Stimulated activated naive CD8-positive, alpha-beta T cell treated with anti-CD3 and anti-CD28 coated beads, Interleukin-15, amount 100 ng/mL, for 72 hours (primary cell): ENCODE data around the gene BCAR1.
"Not testable (repeated sequence)": the region's sequence is repeated elsewhere in the genome, so short reads cannot be mapped to it uniquely, and the experiment has no call there.

Source experiments
- ATAC-seq: fragments of 150-1000 bp; cut with Tn5 transposase; 2 replicates; pipeline ENCODE4 v1.10.0; 2021; ENCODE audit warnings: mild to moderate bottlenecking, moderate library complexity
- DNase-seq, 2 donors: peaks; one replicate each; pipeline ENCODE4 v3.0.0; 2021 to 2022
- H3K27ac Mint-ChIP-seq, 2 donors: one replicate each; pipeline ENCODE4 v1.8.0; 2022; ENCODE audit warnings: mild to moderate bottlenecking in 2 of 2, mixed read lengths in 2 of 2, moderate library complexity in 2 of 2
- H3K27me3 Mint-ChIP-seq: one replicate; pipeline ENCODE4 v1.8.0; 2022; ENCODE audit warnings: mixed read lengths
- H3K4me1 Mint-ChIP-seq: one replicate; pipeline ENCODE4 v1.8.0; 2022; ENCODE audit warnings: mild to moderate bottlenecking, mixed read lengths
- H3K4me3 Mint-ChIP-seq, 2 donors: one replicate each; pipeline ENCODE4 v1.8.0; 2022; ENCODE audit warnings: mild to moderate bottlenecking in 2 of 2, mixed read lengths in 2 of 2, moderate library complexity in 1 of 2
- H3K9me3 Mint-ChIP-seq, 2 donors: one replicate each; pipeline ENCODE4 v1.8.0; 2022; ENCODE audit warnings: mixed read lengths in 2 of 2

BCAR1 gene

DNA sequence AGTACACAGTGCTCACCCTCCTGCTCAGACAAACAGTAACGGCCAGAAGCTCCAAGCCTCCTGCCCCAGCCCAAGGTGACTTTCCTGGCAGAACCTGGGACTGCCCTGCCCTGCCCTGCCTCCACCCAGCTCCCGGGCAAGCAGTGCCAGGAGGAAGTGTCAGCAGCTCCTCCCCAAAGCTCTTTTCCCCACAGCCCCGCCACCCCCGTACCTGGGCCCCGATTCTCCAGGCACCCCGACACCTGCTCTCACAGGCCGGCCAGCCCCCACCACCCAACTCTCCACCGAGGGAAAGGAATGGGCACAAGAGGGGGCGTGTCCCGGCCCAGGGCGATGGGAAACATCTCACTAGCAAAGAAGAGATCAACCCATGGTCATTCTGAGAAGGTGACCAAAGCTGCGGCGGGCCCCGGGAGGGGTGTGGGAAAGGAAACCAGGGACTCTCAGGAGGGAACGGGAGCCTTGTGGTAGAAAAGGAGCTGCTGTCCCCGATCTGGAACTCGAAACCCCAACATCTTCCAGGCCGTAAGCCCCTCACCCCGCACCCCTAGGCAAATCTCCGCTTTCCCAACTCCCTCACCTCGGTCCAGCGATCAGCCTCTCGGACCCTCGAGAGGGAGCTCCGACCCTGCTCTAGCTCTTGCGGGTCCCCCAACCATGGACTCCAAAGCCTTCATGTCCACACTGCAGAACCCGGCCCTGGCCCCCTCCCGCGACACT lies 1.2 kb downstream of the BCAR1 start:
- ATAC-seq (no peak), DNase-seq (no peak)
- H3K4me1 Mint-ChIP-seq, result peaks cover 16% of the 10 kb centered on the region
- H3K27ac Mint-ChIP-seq, result no peak overlapping the region
- H3K27me3 Mint-ChIP-seq, result peaks cover 92% of the 10 kb centered on the region
- H3K4me3 Mint-ChIP-seq, result peak overlapping the region; percentile 29 to 42
- no peaks in the 10 kb centered on the region for H3K9me3 Mint-ChIP-seq

DNA sequence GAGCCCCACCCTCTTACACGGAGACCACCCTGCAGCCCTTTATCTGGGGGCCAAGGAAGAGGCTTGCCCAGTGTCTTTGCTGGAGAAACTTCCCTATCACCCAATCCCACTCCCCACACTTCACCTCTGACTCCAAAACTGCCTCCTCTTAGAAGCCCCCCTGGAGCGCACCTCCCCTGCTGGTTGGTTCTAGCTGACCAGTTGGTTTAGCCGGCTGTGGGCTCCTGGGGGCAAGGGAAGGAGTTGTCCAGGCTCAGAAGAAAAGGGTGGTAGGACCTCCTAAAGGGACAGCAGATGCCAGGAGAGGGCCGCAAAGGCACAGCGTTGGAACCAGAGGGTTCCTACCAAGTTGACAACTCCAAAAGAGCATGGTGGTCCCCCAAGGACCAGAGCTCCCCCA lies 2.0 kb downstream of the BCAR1 start:
- H3K9me3 Mint-ChIP-seq, result no peaks in the 10 kb centered on the region
- no peak for ATAC-seq
- peaks cover 23% of the 10 kb centered on the region for H3K4me1 Mint-ChIP-seq
- DNase-seq, result no peak
- H3K4me3 Mint-ChIP-seq, result no peak overlapping the region
- H3K27me3 Mint-ChIP-seq, result peaks cover 84% of the 10 kb centered on the region
- no peak overlapping the region for H3K27ac Mint-ChIP-seq

DNA sequence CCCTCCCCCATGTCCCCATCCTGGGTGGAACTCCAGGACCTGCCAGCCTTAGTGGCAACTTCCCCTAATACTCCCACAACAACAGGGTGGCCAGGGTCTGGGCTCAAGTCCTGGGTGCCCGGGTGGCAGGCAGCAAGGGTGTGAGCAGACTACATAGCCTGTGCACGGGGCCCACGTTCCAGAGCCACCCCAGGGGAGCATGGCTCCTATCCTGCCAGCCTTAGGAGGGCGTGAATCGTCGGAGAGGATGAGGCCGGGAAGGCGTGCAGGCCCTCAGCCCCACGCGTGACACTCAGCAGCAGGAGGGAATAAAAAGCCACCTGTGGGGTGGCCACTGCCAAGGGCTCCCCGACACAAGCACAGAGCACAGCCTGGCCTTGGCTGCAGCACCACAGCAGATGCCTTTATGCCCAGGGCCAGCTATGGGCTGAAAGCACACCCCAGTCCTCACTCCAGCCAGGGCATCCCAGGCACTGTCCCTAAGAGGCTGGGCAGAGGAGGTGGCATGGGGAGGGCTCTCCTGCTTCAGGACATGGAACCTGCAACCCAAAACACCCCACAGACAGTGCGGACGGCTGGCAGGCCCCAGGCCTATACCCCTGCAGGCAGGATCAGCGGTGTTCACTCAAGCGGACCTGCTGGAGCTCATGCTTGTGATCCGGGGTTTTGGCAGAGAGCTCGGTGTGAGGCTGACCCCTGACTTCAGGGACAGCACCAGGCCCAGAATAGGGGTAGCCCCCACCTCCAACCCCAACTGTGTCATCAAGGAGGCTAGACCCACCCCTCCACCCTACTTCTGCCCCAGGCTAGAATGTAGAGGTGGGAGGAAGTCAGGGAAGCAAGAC lies 2.7 kb downstream of the BCAR1 start:
- Mint-ChIP-seq H3K4me1 (peaks cover 27% of the 10 kb centered on the region), H3K9me3 (no peaks in the 10 kb centered on the region), H3K27ac (no peak overlapping the region), H3K4me3 (no peak overlapping the region), H3K27me3 (peaks cover 77% of the 10 kb centered on the region)
- DNase-seq, result no peak
- no peak for ATAC-seq

DNA sequence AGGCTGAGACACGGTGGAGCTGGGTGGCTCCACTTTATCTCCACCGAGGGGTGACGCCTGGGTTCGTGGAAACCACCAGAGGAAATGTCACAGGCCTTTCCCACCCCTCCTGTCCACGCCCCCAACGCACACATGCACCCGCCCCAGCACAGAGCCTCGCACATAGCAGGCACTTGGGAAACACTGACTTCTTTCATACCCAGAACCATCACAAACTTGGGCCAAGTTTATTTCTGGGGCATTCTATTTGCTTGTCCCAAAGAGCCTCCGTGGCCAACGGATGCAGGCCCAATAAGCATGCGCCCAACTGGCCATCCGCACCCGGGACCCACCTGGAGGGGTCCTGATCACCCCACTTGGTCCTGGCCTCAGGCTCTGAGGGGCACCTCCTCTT lies 3.3 kb downstream of the BCAR1 start:
- Mint-ChIP-seq H3K9me3 (no peaks in the 10 kb centered on the region), H3K4me3 (no peak overlapping the region), H3K27ac (no peak overlapping the region), H3K27me3 (peaks cover 71% of the 10 kb centered on the region), H3K4me1 (peaks cover 27% of the 10 kb centered on the region)
- DNase-seq (no peak), ATAC-seq (no peak)

DNA sequence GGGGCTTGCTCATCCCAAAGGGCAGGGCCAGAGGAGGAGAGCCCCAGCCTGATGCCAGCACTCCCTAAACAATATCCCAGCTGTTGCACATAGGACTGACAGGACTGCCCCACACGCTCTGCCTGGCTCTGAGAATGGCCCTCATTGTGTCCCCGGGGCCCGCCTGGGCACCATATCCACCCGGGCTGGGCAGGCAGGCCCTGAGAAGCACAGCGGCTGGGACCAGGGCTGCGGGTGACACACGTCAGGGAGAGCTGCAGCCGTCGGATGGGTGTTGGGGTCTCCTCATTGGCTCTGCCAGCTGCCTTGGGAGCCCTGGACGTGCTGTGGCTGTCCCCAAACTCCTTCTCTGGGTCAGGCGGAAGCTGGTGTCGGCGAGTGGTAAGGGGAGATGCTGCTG lies 4.2 kb downstream of the BCAR1 start:
- DNase-seq, result no peak
- H3K4me1 Mint-ChIP-seq, result peaks cover 27% of the 10 kb centered on the region
- no peak overlapping the region for H3K4me3 Mint-ChIP-seq
- no peak overlapping the region for H3K27ac Mint-ChIP-seq
- no peaks in the 10 kb centered on the region for H3K9me3 Mint-ChIP-seq
- no peak for ATAC-seq
- peaks cover 69% of the 10 kb centered on the region for H3K27me3 Mint-ChIP-seq

DNA sequence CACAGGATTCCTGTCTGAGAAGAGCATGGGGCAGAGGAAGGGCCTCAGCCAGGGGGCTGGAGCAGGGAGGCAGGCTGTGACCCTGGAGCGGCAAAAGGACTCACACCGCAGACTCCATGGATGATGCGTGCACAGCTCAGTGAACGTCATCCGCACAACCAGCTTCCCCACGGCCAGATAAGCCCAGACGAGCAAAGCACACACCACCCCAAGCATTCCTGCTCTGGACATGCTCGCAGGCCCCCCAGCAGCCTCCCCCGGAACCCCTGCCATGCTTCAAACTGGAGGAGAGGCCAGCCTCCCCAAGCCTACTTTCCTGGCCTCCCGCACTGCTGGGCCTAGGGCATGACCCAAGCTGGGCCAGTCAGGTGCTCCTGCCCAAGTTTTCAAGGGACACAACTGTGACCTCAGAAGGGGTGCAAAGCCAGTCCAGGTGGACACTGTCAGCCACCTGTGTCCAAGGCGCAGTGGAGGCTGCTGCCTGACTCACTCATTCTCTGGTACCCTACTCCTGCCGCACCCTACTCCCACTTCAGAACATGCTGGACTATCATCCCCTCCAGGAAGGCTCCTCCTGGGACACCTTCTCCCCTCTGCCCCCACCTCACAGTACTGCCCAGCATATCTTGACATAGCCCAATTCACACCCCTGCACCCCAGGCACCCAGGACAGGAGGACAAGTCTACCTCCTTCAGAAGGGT lies 4.8 kb downstream of the BCAR1 start:
- H3K9me3 Mint-ChIP-seq, result no peaks in the 10 kb centered on the region
- ATAC-seq (no peak), DNase-seq (no peak)
- peaks cover 22% of the 10 kb centered on the region for H3K4me1 Mint-ChIP-seq
- no peak overlapping the region for H3K4me3 Mint-ChIP-seq
- H3K27ac Mint-ChIP-seq, result no peak overlapping the region
- H3K27me3 Mint-ChIP-seq, result peaks cover 66% of the 10 kb centered on the region

DNA sequence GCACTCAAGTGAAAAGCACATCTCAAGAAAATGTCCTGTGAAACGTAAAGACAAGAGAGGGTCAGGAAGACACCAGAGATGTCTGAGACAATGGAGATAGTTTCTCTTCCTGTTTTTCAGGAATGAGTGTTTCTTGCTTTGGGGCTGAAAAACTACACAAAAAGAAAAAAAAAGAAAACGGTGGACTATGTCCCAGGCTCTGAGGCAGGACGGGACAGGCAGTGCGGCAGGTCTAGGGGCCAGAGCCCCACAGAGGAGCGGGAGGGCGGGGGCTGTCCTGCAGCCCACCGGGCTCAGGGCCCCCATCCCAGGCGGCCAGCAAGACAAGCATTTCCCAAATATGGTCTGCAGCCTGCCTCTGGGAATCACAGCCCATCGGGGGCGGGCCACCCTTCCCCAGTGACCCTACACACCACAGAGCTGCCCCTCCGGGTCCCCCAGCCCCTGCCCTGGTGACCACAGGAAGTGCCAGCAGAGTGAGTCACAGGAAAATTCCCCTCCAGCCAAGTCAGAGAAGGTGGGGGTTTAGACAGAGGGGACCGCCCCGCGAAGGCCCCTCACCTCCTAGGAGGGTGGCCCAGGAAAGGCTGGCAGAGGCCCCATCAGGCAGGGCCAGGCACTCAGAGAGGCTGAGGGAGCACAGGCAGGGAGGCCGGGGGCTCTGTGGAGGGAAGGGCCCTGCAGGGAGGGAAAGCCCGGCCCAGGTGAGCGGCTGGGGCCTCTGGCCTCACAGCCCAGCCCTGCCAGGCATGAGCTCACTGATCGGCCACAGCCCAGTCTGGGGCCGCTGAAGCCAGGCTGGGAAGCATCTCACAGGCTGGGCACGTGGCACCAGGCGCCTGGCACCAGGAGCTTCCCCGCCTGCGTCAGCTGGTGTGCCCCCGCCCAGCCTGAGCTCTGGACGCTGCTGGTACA lies 6.3 kb downstream of the BCAR1 start:
- DNase-seq, result no peak
- peaks cover 13% of the 10 kb centered on the region for H3K4me1 Mint-ChIP-seq
- peaks cover 54% of the 10 kb centered on the region for H3K27me3 Mint-ChIP-seq
- H3K27ac Mint-ChIP-seq, result no peak overlapping the region
- no peaks in the 10 kb centered on the region for H3K9me3 Mint-ChIP-seq
- peak; percentile 33 for ATAC-seq
- H3K4me3 Mint-ChIP-seq, result no peak overlapping the region

DNA sequence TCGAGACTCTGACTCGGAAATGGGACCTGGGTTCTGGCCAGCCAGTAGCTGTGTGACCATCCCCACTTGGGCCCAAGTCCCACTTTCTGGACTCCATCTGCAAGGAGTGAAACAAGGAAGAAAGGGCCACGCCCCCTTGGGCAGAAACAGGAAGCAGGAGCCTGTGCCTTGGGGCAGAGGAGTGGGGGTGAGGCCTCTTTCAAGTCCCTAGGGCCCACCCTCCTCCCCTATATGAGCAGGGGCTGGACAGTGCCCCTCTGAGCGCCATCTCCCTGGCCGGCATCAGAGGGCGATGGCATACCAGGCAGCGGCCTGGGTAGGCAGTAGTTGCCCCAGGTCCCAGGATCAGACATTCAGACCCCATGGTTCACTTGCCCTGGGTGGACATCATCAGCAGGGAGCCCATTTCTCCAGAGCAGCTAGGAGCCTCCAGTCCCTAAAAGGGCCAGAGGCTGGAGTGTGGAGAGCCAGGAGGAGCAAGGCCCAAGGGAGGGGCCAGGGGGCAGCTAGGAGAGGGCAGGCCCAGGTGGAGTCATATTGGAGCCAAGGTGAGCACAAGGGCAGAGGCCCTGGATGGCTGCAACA lies 7.1 kb downstream of the BCAR1 start:
- peak overlapping the region in 1 of 2 donors; percentile 28 for H3K27ac Mint-ChIP-seq
- peaks cover 11% of the 10 kb centered on the region for H3K4me1 Mint-ChIP-seq
- H3K4me3 Mint-ChIP-seq, result no peak overlapping the region
- H3K9me3 Mint-ChIP-seq, result no peaks in the 10 kb centered on the region
- peaks cover 46% of the 10 kb centered on the region for H3K27me3 Mint-ChIP-seq
- DNase-seq (no peak), ATAC-seq (no peak)

- H3K9me3 Mint-ChIP-seq, result no peaks in the 10 kb centered on the region
- ATAC-seq, result no peak
- peak overlapping the region in 1 of 2 donors; percentile 29 for H3K27ac Mint-ChIP-seq
- no peak overlapping the region for H3K4me3 Mint-ChIP-seq
- H3K27me3 Mint-ChIP-seq, result peaks cover 41% of the 10 kb centered on the region
- peaks cover 11% of the 10 kb centered on the region for H3K4me1 Mint-ChIP-seq
- no peak for DNase-seq
Measured at GRCh38 chr16:75243667-75244224, 7.7 kb downstream of the BCAR1 start.

- peaks cover 29% of the 10 kb centered on the region for H3K27me3 Mint-ChIP-seq
- H3K9me3 Mint-ChIP-seq, H3K27ac Mint-ChIP-seq, H3K4me3 Mint-ChIP-seq, DNase-seq, ATAC-seq: not testable (repeated sequence)
- peaks cover 11% of the 10 kb centered on the region for H3K4me1 Mint-ChIP-seq
Measured at GRCh38 chr16:75242436-75243078, 8.9 kb downstream of the BCAR1 start.

- H3K27me3 Mint-ChIP-seq, result peaks cover 24% of the 10 kb centered on the region
- ATAC-seq (no peak), DNase-seq (no peak)
- no peak overlapping the region for H3K27ac Mint-ChIP-seq
- no peaks in the 10 kb centered on the region for H3K9me3 Mint-ChIP-seq
- peaks cover 11% of the 10 kb centered on the region for H3K4me1 Mint-ChIP-seq
- no peak overlapping the region for H3K4me3 Mint-ChIP-seq
Measured at GRCh38 chr16:75241955-75242354, 9.5 kb downstream of the BCAR1 start.

GRCh38 chr16:75241412-75241811 lies 10.0 kb downstream of the BCAR1 start:
- H3K9me3 Mint-ChIP-seq, result no peaks in the 10 kb centered on the region
- no peak overlapping the region for H3K27ac Mint-ChIP-seq
- H3K4me1 Mint-ChIP-seq, result peaks cover 12% of the 10 kb centered on the region
- DNase-seq (no peak), ATAC-seq (no peak)
- no peak overlapping the region for H3K4me3 Mint-ChIP-seq
- peaks cover 18% of the 10 kb centered on the region for H3K27me3 Mint-ChIP-seq

GRCh38 chr16:75240633-75241032 lies 10.8 kb downstream of the BCAR1 start:
- DNase-seq, H3K27ac Mint-ChIP-seq, H3K9me3 Mint-ChIP-seq, ATAC-seq, H3K4me3 Mint-ChIP-seq: not testable (repeated sequence)
- H3K27me3 Mint-ChIP-seq, result peaks cover 10% of the 10 kb centered on the region
- H3K4me1 Mint-ChIP-seq, result peaks cover 20% of the 10 kb centered on the region

DNA sequence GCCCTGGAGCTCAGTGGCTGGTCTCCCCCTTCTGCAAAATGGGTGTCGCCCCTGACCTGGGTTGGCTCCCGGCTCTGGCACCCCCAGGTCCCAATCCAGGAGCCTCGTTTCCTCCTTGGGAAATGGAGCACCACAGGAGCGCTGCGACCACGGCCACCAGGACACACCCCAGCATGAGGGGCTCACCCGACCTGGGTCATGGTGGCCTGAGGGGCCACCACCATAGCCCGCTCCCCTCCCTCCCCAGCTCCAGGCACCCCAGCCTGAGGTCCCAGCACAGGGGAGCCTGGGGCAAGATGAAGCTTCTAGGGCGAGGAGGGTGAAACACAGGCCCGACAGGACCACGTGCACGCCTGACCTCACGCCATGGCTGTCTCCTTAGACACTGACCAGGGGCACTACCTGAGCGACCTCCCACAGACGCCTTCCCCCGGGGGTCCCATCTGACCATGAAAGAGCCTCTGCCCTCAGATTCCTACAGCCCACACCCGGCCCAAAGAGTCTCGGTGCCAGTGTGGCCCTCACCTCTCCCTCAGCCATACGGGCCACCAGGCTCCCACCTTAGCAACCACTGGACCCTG lies 11.8 kb downstream of the BCAR1 start:
- no peaks in the 10 kb centered on the region for H3K9me3 Mint-ChIP-seq
- peaks cover 10% of the 10 kb centered on the region for H3K27me3 Mint-ChIP-seq
- DNase-seq (no peak), ATAC-seq (peak; percentile 2)
- H3K4me3 Mint-ChIP-seq, result no peak overlapping the region
- no peak overlapping the region for H3K27ac Mint-ChIP-seq
- H3K4me1 Mint-ChIP-seq, result peaks cover 18% of the 10 kb centered on the region
